HepG2 (cell line): Measurements from ENCODE around the gene PRRT1B. TPM values are rescaled to one million over a fixed set of nuclear protein-coding genes. Genes with fewer than 3 reads are reported as not detected.

Source experiments
- AGO1 ChIP-seq: fragments of 200-400 bp; formaldehyde crosslinking; IDR thresholded peaks from 2 replicates; pipeline ENCODE4 v1.6.1; 2017; ENCODE audit warnings: mild to moderate bottlenecking, low read depth, low read length, moderate library complexity; ENCODE audit not compliant: poor library complexity, severe bottlenecking
- ESRRA ChIP-seq: sonication (generic); formaldehyde crosslinking; IDR thresholded peaks from 2 replicates; pipeline ENCODE4 v1.5.1; 2020; ENCODE audit warnings: mild to moderate bottlenecking, low read depth, missing genetic modification reagents
- GATAD1 ChIP-seq: IDR thresholded peaks from 2 replicates; pipeline ENCODE4 v1.6.1; 2016; ENCODE audit warnings: missing genetic modification reagents, missing compliant biosample characterization
- JUND ChIP-seq: sonication (generic); formaldehyde crosslinking; IDR thresholded peaks from 2 replicates; pipeline ENCODE4 v1.8.0; 2022; ENCODE audit warnings: mild to moderate bottlenecking, missing genetic modification reagents
- KDM3A ChIP-seq: IDR thresholded peaks from 2 replicates; pipeline ENCODE4 v1.6.1; 2018; ENCODE audit warnings: low read depth, missing compliant biosample characterization
- KDM4B ChIP-seq: sonication (generic); formaldehyde crosslinking; IDR thresholded peaks from 2 replicates; pipeline ENCODE4 v1.4.0; 2020; ENCODE audit warnings: missing genetic modification reagents
- KLF12 ChIP-seq: sonication (generic); formaldehyde crosslinking; IDR thresholded peaks from 2 replicates; pipeline ENCODE4 v1.4.0; 2020; ENCODE audit warnings: missing genetic modification reagents, borderline replicate concordance
- PATZ1 ChIP-seq: sonication (generic); formaldehyde crosslinking; IDR thresholded peaks from 2 replicates; pipeline ENCODE4 v1.4.0; 2020; ENCODE audit warnings: missing genetic modification reagents
- PAX8 ChIP-seq: sonication (generic); formaldehyde crosslinking; IDR thresholded peaks from 2 replicates; pipeline ENCODE4 v1.8.0; 2022; ENCODE audit warnings: mild to moderate bottlenecking, missing genetic modification reagents, borderline replicate concordance
- SKI ChIP-seq: fragments of 450-650 bp; IDR thresholded peaks from one replicate; pipeline ENCODE4 v1.6.1; 2018; ENCODE audit warnings: mild to moderate bottlenecking; ENCODE audit not compliant: partially characterized antibody
- TRAFD1 ChIP-seq: sonication (generic); formaldehyde crosslinking; IDR thresholded peaks from 2 replicates; pipeline ENCODE4 v1.5.1; 2020; ENCODE audit warnings: missing genetic modification reagents, mild to moderate bottlenecking, borderline replicate concordance
- ZBTB14 ChIP-seq: sonication (generic); formaldehyde crosslinking; IDR thresholded peaks from 2 replicates; pipeline ENCODE4 v1.4.0; 2020; ENCODE audit warnings: missing genetic modification reagents
- ZFP91 ChIP-seq: sonication (generic); formaldehyde crosslinking; IDR thresholded peaks from 2 replicates; pipeline ENCODE4 v1.9.0; 2022; ENCODE audit warnings: missing genetic modification reagents, mild to moderate bottlenecking, borderline replicate concordance
- ZNF282 ChIP-seq: fragments of 450-650 bp; IDR thresholded peaks from 2 replicates; pipeline ENCODE4 v1.6.1; 2018; ENCODE audit not compliant: partially characterized antibody
- ZNF30 ChIP-seq: sonication (generic); formaldehyde crosslinking; IDR thresholded peaks from 2 replicates; pipeline ENCODE4 v1.5.0; 2020; ENCODE audit warnings: mild to moderate bottlenecking, missing genetic modification reagents
- ZNF383 ChIP-seq: sonication (generic); formaldehyde crosslinking; IDR thresholded peaks from 2 replicates; pipeline ENCODE4 v1.4.0; 2020; ENCODE audit warnings: missing genetic modification reagents, mild to moderate bottlenecking, borderline replicate concordance
- ZNF552 ChIP-seq: sonication (generic); formaldehyde crosslinking; IDR thresholded peaks from 2 replicates; pipeline ENCODE4 v1.9.0; 2022; ENCODE audit warnings: missing genetic modification reagents, mild to moderate bottlenecking, borderline replicate concordance
- ZNF710 ChIP-seq: sonication (generic); formaldehyde crosslinking; IDR thresholded peaks from 2 replicates; pipeline ENCODE4 v1.5.0; 2020; ENCODE audit warnings: mild to moderate bottlenecking, missing genetic modification reagents, borderline replicate concordance
- ZNF747 ChIP-seq: sonication (generic); formaldehyde crosslinking; IDR thresholded peaks from 2 replicates; pipeline ENCODE4 v1.8.1; 2023; ENCODE audit warnings: missing genetic modification reagents, mild to moderate bottlenecking, borderline replicate concordance
- polyA plus RNA-seq, 8 experiments: library from polyadenylated mRNA; depleted of rRNA in 3 of 8; stranded (reverse) in 7 of 8; unstranded in 1 of 8; fragments of >200 nt; fragmentation: Illumina TruSeq in 4 of 8; extraction: Trizol in 4 of 8; gene quantifications; 2 replicates each; pipeline versions ENCODE4 v1.2.1 to v1.2.3, GENCODE V29; 2011 to 2016; ENCODE audit warnings: low read depth in 4 of 8, missing spikeins in 1 of 8, mixed read lengths in 1 of 8; ENCODE audit not compliant: insufficient read depth in 1 of 8
- total RNA-seq, 5 experiments: library from RNA; depleted of rRNA; stranded (reverse); fragments of >200 nt; fragmentation: Illumina TruSeq; extraction: Trizol; gene quantifications; 2 replicates each; pipeline ENCODE4 v1.2.3, GENCODE V29; 2016; ENCODE audit warnings: low read depth in 1 of 5

PRRT1B gene
- total and polyA plus RNA-seq, 2 of the 13 experiments (the other 11 are each of a cell fraction or from before 2014, with no cell fraction given): not detected

GRCh38 chr9:131530920-131531832 is 14.1 kb upstream of the PRRT1B start, which contains the start of gene UCK1 (continued):
- TF ChIP-seq ZFP91 (CRISPR knock-in tag) (peak; percentile 69; the same call in 1 of the 2 replicates), ZNF383 (CRISPR knock-in tag) (no peak), JUND (CRISPR knock-in tag) (no peak), ZNF747 (0 out of 2 replicates have a peak, but pooled peaks have one; percentile 36), ZNF552 (no peak), ZNF30 (no peak), SKI (no peak), GATAD1 (CRISPR knock-in tag) (peak; percentile 58; the same call in 1 of the 2 replicates), ESRRA (CRISPR knock-in tag) (0 out of 2 replicates have a peak, but pooled peaks have one; percentile 27), KLF12 (peak; percentile 10; the same call in 1 of the 2 replicates), ZBTB14 (CRISPR knock-in tag) (peak; percentile 52; the same call in 1 of the 2 replicates), ZNF710 (CRISPR knock-in tag) (no peak), KDM3A (CRISPR knock-in tag) (no peak), PATZ1 (CRISPR knock-in tag) (peak; percentile 53), PAX8 (CRISPR knock-in tag) (no peak), KDM4B (CRISPR knock-in tag) (no peak), AGO1 (no peak), TRAFD1 (CRISPR knock-in tag) (no peak), ZNF282 (no peak)
